Smooth muscle cell of the brain vasculature (primary cell): ENCODE results near the gene TSFM.
A peak's percentile ranks its signal among the peaks of the same experiment; 100 is the strongest.

Experiments used
- DNase-seq: peaks from one replicate; pipeline ENCODE4 v3.0.0-alpha.2; 2012; ENCODE audit warnings: low read depth, low spot score

TSFM gene

DNA sequence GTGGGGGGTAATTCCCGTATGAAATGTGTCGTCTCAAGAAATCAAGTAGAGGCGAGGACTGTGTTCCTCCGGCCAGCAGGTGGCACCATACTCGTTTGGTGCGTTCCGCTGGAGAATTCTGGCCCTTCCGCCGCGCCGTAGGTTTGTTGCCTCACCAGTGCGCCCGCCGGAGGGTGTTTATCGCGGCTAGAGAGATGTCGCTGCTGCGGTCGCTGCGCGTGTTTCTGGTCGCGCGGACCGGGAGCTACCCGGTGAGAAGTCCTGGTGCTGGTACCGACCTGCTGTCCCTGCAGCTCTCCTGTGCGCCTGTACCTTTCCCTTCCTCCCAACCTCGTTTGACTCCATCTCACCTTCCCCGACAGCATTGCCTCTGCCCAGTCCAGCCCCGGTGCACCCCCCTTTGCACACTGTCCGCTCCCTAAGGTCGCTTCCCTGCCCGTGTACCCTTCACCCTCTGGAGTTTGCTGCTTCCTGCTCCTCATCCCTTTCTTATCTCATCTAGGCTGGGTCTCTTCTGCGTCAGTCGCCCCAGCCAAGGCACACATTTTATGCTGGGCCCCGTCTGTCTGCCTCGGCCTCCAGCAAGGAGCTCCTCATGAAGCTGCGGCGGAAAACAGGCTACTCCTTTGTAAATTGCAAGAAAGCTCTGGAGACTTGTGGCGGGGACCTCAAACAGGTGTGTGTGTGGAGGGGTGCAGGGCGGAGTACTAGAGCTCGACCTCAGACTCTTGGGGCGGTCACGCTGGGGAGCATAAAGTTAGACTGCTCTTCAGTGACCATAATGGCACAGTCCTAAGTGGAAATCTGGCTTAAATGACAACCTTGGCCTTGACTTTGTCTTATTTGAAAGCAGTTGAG lies at the start of gene TSFM:
TSS of gene TSFM (plus strand) at position 180 of the 858 bp plus-strand sequence. CDS start at position 195, 15 bp downstream.
- DNase-seq, result peak; percentile 76

- DNase-seq, result no peak
These were observed 48.7 kb upstream of the TSFM start for GRCh38 chr12:57733928-57734327.

GRCh38 chr12:57734591-57734990 lies 48.0 kb upstream of the TSFM start:
- no peak for DNase-seq

- no peak for DNase-seq
These were observed 47.3 kb upstream of the TSFM start for GRCh38 chr12:57735198-57735855.

DNA sequence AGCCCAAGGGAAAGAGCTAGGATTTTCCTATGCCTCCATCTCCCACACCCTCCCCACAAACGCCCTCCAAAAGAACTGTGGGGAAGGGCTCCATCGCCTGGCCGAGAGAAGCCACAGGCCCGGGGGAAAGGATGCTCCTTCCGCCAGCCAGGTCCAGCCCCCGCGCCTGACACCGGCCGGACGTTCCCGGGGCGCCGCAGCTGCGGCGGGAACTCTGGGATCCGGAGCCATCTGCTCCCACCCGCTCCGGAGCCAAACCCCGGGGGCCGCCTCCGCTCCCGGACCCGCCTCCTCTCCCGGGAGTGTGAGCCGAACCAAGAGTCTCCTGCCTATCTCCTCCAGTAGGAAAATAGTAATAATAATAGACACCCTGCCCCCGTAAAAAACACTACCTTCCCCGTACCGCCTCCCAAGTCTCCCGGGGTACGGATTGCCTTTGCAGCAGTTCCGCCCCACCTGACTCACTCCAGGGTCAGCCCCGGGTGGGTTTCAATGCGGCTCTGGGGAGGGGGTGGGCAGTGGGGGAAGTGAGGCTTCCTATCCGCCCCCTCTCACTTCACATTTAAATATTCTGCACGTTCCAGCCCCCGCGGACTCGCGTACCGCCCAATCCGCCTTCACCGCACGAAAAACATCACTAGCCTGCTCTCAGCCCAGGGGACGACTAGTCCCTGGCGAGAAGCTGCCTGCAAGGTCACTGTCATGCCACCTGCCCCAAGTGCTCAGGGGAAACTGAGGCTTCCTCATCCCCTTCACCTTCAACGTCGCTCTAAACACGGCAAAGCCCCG lies 46.4 kb upstream of the TSFM start:
- no peak for DNase-seq

DNA sequence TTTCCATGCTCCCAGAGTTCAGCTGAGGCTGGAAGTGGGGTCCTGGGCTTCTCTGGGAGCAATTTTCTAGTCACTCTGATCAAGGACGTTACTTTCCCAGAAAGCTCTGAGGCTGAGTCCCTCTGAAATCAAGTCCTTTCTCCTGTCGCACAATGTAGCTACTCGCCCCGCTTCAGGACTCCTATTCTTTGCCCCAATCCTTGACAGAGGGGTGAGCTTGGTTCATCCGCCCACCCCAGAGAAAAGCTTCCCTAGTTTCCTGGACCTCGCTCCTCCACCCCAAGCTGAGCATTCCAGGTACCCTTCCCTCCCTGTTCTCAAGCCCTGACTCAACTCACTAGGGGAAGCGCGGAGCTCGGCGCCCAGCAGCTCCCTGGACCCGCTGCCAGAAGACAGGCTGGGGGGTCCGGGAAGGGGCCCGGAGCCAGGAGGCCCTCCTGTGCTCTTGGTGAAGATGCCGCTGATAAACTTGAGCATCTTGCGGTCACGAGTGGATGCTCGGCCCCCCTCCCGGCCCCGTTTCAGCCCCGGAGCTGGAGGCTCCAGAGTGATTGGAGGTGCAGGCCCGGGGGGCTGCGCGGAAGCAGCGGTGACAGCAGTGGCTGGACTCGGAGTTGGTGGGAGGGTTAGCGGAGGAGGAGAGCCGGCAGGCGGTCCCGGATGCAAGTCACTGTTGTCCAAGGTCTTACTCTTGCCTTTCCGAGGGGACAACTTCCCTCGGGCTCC lies 45.7 kb upstream of the TSFM start:
- no peak for DNase-seq

GRCh38 chr12:57737467-57738460 lies 44.8 kb upstream of the TSFM start:
- no peak for DNase-seq

DNA sequence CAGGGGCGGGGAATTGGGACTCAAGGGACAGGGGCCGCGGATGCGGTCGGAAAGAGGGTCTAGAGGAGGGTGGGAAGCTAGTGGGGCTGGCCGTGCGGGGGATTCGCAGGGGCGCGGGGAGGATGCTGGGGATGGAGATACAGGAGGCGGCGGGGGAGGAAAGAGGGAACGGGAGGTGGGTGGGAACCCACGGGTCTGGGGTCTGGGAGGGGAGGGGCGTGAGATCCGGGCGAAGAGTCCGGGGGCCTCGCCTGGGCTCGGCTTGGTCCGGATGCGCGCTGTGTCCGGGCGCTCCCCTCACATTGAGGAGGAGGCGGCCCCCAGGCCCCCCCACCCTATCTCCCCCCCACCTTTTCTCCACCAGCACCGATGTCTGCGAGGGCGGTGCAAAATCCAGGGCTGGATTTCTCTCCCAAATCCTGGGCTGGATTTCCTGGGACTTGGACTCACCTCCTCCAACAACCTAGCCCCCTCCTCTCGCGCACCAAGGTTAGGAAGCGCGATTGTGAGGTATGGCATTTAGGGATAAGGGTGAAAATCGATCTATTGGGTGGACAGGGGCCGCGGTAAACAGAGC lies 43.8 kb upstream of the TSFM start, which contains the start of gene AGAP2:
TSS of gene AGAP2 (minus strand) at position 82 of the 577 bp plus-strand sequence. CDS start 496 bp downstream, outside the sequence.
- DNase-seq, result no peak

DNA sequence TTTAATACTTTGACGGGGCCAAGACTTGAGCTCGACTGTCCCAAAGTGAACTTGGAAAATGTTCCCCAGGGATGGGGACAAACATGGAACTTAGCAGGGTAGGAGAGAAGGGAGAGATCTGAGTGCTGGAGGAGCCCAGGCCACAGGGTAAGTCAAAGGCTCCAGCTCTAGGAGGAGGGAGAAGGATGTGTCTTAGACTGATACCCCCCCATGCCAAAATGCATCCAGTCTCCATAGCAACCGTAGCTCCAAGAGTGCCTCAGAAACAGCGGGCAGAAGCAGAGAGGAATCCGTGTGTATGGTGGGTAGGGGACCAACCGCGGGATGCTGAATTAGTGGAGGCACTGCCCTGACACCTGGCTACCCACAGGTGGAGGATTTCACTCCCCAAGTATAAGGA lies 43.2 kb upstream of the TSFM start:
- DNase-seq, result no peak

GRCh38 chr12:57739914-57740538 lies 42.6 kb upstream of the TSFM start:
- DNase-seq, result no peak

- no peak for DNase-seq
These were observed 41.8 kb upstream of the TSFM start for GRCh38 chr12:57740656-57741412.

GRCh38 chr12:57741413-57741789 lies 41.2 kb upstream of the TSFM start:
- DNase-seq, result no peak

- no peak for DNase-seq
These were observed 40.5 kb upstream of the TSFM start for GRCh38 chr12:57741844-57742738.

GRCh38 chr12:57743769-57744168 lies 38.8 kb upstream of the TSFM start:
- no peak for DNase-seq

DNA sequence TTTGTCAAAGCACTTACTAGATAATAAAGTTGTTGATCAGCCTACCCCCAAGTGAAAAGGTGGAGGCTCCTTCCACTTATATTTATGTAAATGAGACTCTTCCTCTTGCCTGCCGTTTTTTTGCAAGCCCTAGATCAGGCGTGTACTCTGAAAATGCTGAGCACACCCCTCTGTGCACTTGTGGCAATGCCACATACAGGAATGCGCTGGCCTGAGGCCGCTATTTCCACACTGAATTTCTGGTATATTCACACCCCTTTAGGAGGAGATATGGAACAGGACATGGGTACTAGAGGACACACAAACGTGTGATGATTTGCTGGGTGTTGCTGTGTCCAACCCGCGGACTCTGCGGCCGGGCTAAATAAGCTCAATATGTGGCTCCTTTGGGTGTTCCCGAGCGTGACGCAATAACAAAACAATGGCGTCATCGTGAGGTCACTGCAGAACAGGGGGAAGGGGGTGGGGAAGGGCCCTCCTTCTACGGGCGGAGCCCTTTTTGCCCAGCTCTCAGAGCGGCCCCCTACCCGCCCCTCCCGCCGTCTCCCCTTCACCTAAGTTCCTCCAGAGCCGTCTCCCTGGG lies 38.3 kb upstream of the TSFM start:
- no peak for DNase-seq

DNA sequence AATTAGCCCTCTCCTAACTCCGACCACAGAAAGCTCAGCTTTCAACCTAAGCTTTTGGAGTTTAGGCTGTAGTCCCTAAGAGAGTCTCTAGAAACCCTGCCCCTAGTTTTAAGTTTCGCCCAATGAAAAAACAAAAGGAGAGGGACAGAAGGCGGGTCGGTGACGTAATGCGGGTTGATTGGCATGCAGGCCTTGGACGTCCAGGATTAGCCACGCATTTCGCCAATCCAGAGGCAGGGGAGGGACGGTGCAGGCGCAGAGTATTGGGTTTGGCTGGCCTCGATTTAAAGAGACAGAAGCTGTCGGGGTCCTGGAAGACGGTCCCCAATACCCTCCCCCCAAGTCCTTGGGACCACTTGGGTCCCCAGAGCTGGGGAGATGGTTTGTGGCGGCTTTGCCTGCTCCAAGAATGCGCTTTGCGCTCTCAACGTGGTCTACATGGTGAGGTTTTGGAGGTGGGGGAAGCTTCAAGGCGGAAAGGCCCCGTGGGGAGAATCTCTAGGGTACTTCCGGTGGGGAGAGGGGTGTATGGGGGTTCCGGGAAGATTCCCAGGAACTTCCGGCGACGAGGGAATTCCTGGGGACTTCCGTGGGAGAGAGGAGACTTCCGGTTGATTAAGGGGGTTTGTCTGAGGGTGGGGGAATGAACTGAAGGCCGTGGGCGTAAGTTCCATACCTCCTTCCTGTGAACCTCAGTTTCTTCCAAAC lies 37.7 kb upstream of the TSFM start, which contains the start of gene TSPAN31:
TSS of gene TSPAN31 (plus strand) at position 263 of the 708 bp plus-strand sequence. CDS start at position 379, 116 bp downstream.
- peak; percentile 94 for DNase-seq
